Stimulated activated CD4-positive, alpha-beta T cell treated with anti-CD3 and anti-CD28 coated beads, Interleukin-4, amount 100 ng/mL, for 48 hours (primary cell): ENCODE measurements around the gene TMEM132D.
"Not testable (repeated sequence)": the region's sequence is repeated elsewhere in the genome, so short reads cannot be mapped to it uniquely, and the experiment has no call there.

Experiments
- DNase-seq, 2 donors: peaks; one replicate each; pipeline ENCODE4 v3.0.0-alpha.2; 2020; ENCODE audit warnings: low read depth in 2 of 2

TMEM132D gene

DNA sequence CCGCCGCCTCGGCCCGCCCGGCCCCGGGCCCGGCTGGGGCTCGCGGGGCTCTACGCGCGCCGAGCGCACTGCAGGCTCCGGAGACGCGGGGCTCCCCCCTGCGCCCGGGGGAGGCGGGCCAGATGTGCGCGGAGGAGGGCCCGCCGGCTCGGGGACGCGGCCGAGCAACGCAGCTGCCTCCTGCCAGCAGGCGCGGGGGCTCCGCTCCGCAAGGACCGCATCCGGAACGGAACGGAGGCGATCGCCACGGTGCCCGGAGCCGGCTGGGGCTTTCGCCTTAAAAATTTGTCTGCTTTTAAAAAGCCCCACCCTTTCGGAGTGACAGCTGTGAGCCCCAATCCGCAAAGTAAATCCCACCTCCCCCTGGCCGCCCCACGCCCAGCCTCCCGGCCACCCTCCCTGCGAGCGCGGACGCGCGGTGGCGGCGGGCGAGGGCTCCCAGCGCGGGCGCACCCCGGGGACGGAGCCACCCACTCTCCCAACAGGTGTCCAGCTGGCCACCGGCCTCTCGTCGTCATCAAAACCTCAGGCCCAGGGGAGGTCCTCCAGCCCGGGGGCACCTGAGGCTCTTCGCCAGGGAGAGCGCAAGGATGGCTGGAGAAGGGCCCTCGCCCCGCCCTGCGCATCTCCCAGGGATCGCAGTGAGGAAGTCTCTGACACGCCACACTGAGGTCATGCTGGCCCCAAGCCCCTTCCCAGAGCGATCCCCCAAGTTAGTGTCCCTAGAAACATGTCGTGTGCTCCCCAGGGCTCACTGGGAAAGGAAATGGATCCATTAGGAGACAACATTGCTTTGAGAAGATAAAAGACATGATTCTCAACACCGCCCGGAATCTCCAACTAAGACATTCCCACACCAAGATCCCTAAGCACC is at the start of gene TMEM132D:
Gene TMEM132D (minus strand): TSS at position 70 of the 874 bp plus-strand sequence.
- no peak for DNase-seq

GRCh38 chr12:129949651-129950050 is 45.8 kb upstream of the TMEM132D start:
- DNase-seq = no peak

- no peak for DNase-seq
Measured at GRCh38 chr12:129941618-129942017, 37.8 kb upstream of the TMEM132D start.

- no peak for DNase-seq
Measured at GRCh38 chr12:129938089-129938488, 34.3 kb upstream of the TMEM132D start.

DNA sequence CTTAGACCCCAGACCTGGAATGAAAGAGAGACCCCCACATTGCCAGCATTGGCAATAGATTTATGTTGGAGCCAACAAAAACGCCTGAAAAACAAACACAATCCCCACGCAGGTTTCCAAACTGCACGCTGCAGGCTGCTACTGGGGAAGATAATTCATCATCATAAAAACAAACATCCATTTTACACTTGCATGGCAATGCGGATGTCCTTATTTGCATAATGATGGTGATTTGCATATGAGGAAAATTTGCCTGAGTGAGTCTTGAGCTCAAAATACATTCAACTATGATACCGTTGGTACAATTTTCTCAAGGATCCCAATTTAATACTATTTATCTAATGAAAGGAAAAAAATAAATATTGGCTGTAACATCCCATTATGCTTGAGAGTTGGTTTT is 33.6 kb upstream of the TMEM132D start:
- DNase-seq = no peak

DNA sequence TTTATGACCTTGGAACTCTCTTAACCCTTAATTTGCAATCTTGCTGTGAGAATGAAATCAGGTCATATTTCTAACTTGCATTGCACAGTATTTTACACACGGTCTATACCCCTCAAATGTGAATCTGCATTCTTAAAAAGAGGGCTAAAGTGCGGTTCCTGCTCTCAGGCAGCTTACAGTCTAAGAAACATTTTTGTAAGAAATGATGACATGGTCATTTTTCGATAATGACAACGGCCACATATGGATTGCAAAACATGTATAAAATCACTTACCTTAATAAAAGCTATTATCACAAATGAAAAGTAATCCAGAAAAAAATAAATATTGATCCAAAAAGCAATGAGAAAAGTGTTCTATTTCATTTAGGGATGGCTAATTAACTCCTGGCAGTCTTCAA is 24.8 kb upstream of the TMEM132D start:
- no peak for DNase-seq

DNA sequence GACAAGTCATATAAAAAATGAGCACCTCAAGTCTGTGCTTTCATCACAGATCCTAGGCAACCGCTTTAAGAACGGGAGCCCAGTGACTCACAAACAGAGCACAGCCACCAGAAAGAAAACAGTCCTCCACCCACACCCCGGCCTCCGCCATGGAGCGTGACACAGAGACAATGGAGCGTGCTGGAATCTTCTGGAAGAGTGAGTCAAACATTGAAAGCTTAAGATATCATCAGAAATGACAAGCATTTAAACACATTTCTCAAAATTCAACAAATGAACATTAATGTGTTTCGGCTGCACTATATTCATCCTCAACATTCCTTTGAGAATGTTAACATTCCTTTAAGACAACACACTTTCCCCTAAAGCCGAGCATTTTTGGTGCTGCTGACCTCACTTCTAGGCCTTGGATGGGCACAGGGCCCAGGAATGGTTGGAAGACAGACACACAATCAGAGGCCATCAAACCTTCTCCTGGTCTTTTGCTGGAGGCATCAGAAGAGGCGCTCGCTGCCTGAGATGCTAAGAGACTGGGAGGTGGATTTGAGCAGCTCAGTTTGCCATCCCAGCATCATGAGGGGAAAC is 23.6 kb upstream of the TMEM132D start:
- DNase-seq = no peak

GRCh38 chr12:129911428-129912049 is 7.7 kb upstream of the TMEM132D start:
- no peak for DNase-seq

- no peak for DNase-seq
Measured at GRCh38 chr12:129909051-129910020, 5.5 kb upstream of the TMEM132D start.

- no peak for DNase-seq
Measured at GRCh38 chr12:129903092-129903945, 506 bp downstream of the TMEM132D start.

- DNase-seq = no peak
Measured at GRCh38 chr12:129902371-129903091, 1.3 kb downstream of the TMEM132D start.

DNA sequence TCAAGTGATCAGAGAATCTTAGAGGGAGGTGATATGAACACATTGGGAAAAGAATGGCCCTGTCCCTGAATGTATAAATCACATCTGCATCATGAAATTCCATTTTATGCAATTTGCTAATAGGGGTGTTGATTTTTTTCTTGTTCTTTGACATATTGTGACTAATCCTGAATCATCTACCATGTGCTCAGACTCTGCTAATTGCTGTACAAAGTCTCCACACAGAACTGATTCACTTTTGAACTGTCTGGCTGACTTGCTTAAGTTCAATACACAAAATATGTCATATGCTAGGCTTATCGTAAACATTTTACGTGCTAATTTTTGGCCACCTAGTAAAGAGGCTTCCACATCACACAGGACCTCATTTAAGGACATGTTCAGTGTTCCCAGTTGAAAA is 2.6 kb downstream of the TMEM132D start:
- no peak for DNase-seq

DNA sequence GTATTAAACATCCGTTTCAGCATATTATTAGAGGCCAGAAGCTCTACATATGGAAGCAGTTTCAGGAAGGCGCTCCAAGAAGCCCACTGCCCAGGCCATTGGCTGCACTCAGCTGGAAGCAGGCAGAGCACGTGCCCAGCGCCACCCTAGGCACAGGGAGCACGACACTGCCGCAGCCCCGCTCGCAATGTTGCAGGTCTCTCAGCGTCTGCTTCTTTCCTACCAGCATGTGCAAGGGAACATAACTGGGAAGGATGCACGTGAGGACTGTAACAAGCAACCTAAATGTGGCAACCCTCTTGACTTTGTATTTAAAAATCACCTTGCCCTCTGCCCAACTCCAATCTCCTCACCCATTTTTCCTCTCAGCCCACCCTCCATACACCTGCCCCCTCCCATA is 3.5 kb downstream of the TMEM132D start:
- DNase-seq = no peak

DNA sequence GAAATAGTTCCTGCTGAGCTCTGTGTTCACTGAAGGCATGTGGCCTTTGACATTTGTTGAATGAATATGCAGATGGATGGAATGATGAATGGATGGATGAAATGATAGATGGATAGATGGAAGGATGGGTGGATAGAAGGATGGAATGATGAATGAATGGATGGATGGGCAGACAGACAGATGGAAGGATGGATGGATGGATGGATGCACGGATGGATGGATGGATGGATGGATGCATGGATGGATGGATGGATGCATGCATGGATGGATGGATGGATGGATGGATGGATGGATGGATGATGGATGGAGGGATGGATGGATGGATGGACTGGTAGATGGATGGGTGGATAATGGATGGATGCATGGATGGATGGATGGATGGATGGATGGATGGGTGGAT is 4.8 kb downstream of the TMEM132D start:
- not testable (repeated sequence) for DNase-seq

DNA sequence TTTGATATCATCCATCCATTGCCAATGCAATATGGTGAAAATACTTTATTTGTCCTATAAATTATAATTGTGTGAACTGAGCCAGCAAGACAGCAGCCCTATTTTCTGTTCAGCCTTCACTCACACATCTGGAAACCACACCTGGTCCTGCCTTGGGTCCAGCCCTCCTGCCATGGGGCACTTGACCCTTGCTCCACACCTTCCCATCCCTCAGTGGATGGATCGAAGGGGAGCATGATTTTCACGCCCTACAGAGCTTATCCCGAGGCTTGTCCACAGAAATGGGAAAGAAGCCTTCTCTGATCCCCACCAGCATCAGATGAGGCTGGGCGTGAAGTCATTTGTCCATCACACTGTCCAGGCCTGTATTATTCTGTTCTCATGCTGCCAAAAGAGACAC is 10.1 kb downstream of the TMEM132D start:
- DNase-seq = no peak

DNA sequence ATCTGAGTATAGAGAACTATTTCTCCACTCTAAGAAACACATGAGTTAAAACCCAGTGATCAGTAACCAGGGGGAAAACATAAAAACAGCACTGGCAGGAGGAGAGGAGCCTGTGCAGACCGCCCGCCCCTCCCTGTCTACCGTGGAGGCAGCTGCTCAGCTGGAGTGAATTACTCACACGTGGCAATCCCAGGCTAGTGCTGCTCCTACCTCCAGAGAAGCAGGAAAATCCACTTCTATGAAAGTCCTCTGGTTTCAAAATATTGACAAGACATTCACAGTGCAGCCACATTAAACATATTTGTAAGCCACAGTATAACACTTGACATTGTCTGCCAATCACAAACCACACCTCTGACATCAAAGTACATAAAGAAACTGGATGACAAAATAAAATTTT is 16.7 kb downstream of the TMEM132D start:
- DNase-seq = no peak

DNA sequence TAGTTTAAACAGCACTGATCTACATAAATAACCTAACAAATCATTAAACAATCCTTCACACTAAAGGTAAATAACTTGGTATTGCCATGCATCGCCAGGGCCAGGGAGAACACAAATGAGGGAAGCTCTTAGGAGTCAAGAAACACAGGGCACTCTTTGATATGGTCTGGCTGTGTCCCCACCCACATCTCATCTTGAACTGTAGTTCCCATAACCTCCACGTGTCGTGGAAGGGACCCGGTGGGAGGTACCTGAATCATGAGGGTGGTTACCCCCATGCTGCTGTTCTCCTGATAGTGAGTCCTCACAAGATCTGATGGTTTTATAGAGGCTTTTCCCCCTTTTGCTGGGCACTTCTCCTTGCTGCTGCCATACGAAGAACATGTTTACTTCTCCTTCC is 17.3 kb downstream of the TMEM132D start:
- DNase-seq = no peak

DNA sequence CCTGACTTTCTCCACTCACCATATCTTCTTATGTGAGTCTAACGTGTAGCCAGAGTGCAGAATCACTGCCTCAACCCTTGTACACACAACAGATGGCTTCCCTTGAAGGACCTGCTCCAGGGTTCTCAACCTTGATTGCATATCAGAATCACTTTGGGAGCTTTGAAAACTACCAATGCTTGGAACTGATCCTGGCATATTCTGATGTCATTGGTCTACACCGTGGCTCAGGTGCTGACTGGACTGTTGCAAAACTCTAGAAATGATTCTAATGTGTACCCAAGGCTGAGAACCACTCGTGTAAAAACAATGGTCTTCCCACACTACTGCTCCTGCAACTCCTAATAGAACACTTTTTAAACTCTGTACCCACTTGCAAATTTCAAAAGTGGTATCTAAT is 18.5 kb downstream of the TMEM132D start:
- DNase-seq = no peak

DNA sequence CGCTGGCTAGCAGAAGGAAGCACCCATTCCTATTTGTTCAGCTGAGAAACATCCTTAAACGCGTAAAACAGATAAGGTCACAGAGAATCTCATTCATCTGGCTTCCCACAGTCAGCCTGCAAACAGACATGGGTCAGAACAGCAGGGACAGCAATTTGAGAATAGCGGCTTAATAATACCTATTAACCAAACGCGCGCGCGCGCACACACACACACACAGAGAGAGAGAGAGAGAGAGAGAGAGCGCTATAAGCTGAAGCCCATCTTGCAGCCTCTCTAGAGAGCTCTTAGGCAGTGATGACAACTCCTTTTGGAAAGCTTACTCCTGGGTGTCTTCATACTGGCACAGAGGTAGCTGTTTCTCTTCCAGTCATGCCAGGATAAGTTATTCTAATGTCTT is 26.4 kb downstream of the TMEM132D start:
- DNase-seq = no peak

DNA sequence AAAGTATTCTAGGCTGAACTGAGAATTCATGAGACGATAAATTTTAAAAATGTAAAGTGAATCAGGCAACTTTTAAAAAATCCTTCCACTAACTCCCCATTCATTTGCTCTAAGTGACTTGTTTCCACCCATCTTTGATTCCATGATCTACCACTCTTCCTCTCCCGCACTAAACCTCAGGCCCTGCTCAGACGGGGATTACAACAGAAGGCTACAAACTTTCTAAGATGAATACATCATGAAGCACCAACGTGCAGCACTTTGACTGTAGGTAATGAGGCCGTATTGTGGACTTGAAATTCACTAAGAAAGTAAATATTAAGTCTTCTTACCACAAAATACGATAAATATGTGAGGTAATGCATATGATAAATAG is 30.0 kb downstream of the TMEM132D start:
- DNase-seq = no peak
